SK-N-SH treated with all-trans-retinoic acid at 6 μM for 48 hours (cell line): ENCODE results near the gene UVRAG.

Source experiments
- ATAC-seq: fragments of 200-7000 bp; cut with Tn5 transposase; 3 replicates; pipeline ENCODE4 v1.9.1; 2020; ENCODE audit warnings: mild to moderate bottlenecking, moderate library complexity
- ARNTL ChIP-seq: fragments of 450-650 bp; formaldehyde crosslinking; IDR thresholded peaks from 2 replicates; pipeline ENCODE4 v1.5.0; 2020; ENCODE audit warnings: low read depth, mild to moderate bottlenecking, moderate library complexity, borderline replicate concordance
- BACH2 ChIP-seq: fragments of 250-450 bp; sonication (Bioruptor Pico); IDR thresholded peaks from 2 replicates; pipeline ENCODE4 v1.9.0; 2021; ENCODE audit warnings: mild to moderate bottlenecking, borderline replicate concordance
- CSDC2 ChIP-seq: fragments of 250-450 bp; sonication (Bioruptor Pico); IDR thresholded peaks from 2 replicates; pipeline ENCODE4 v1.5.0; 2020; ENCODE audit warnings: mild to moderate bottlenecking, moderate library complexity
- ESRRG ChIP-seq: fragments of 250-450 bp; sonication (Bioruptor Pico); IDR thresholded peaks from 2 replicates; pipeline ENCODE4 v1.6.1; 2021; ENCODE audit warnings: mild to moderate bottlenecking
- ISL1 ChIP-seq: fragments of 250-450 bp; sonication (Bioruptor Pico); IDR thresholded peaks from 2 replicates; pipeline ENCODE4 v2.1.2; 2022; ENCODE audit warnings: mild to moderate bottlenecking, moderate library complexity
- OSR1 ChIP-seq: fragments of 250-450 bp; sonication (Bioruptor Pico); IDR thresholded peaks from 2 replicates; pipeline ENCODE4 v1.8.0; 2022; ENCODE audit warnings: moderate library complexity, mild to moderate bottlenecking, inconsistent platforms
- PPARA ChIP-seq: fragments of 250-450 bp; sonication (Bioruptor Pico); IDR thresholded peaks from 2 replicates; pipeline ENCODE4 v1.5.0; 2020; ENCODE audit warnings: mild to moderate bottlenecking, borderline replicate concordance
- RARB ChIP-seq: fragments of 250-450 bp; sonication (Bioruptor Pico); IDR thresholded peaks from 2 replicates; pipeline ENCODE4 v1.8.0; 2021; ENCODE audit warnings: mild to moderate bottlenecking, moderate library complexity
- TCF4 ChIP-seq: fragments of 250-450 bp; sonication (Bioruptor Pico); IDR thresholded peaks from 2 replicates; pipeline ENCODE4 v1.8.0; 2021; ENCODE audit warnings: mild to moderate bottlenecking, moderate library complexity, borderline replicate concordance
- TOX ChIP-seq: fragments of 250-450 bp; sonication (Bioruptor Pico); IDR thresholded peaks from 2 replicates; pipeline ENCODE4 v1.8.0; 2021; ENCODE audit warnings: mild to moderate bottlenecking, moderate library complexity, borderline replicate concordance
- ZC3H10 ChIP-seq: fragments of 250-450 bp; sonication (Bioruptor Pico); IDR thresholded peaks from 2 replicates; pipeline ENCODE4 v1.5.1; 2021; ENCODE audit warnings: mild to moderate bottlenecking, moderate library complexity
- ZFP3 ChIP-seq: fragments of 250-450 bp; sonication (Bioruptor Pico); IDR thresholded peaks from 2 replicates; pipeline ENCODE4 v1.5.0; 2020; ENCODE audit warnings: mild to moderate bottlenecking, moderate library complexity
- ZFP30 ChIP-seq: fragments of 450-650 bp; formaldehyde crosslinking; IDR thresholded peaks from 2 replicates; pipeline ENCODE4 v1.5.0; 2022; ENCODE audit warnings: mild to moderate bottlenecking, moderate library complexity
- ZNF565 ChIP-seq: fragments of 450-650 bp; formaldehyde crosslinking; conservative IDR thresholded peaks from 2 replicates; pipeline ENCODE4 v1.5.0; 2020; ENCODE audit warnings: low read depth, mild to moderate bottlenecking, moderate library complexity
- ZNF8 ChIP-seq: fragments of 450-650 bp; formaldehyde crosslinking; IDR thresholded peaks from 2 replicates; pipeline ENCODE4 v1.5.0; 2020; ENCODE audit warnings: mild to moderate bottlenecking, moderate library complexity
- TF ChIP-seq, protein P1 (sequence below): fragments of 250-450 bp; sonication (Bioruptor Pico); IDR thresholded peaks from 2 replicates; pipeline ENCODE4 v1.8.0; 2020; ENCODE audit warnings: mild to moderate bottlenecking, moderate library complexity, borderline replicate concordance
- TF ChIP-seq, protein P2 (sequence below): fragments of 250-450 bp; sonication (Bioruptor Pico); IDR thresholded peaks from 2 replicates; pipeline ENCODE4 v1.5.1; 2021; ENCODE audit warnings: mild to moderate bottlenecking, moderate library complexity
- TF ChIP-seq, protein P3 (sequence below): fragments of 250-450 bp; sonication (Bioruptor Pico); IDR thresholded peaks from 2 replicates; pipeline ENCODE4 v1.5.1; 2020; ENCODE audit warnings: low read depth, mild to moderate bottlenecking, moderate library complexity
- TF ChIP-seq, protein P4 (sequence below): fragments of 250-450 bp; sonication (Bioruptor Pico); IDR thresholded peaks from 2 replicates; pipeline ENCODE4 v1.5.0; 2020; ENCODE audit warnings: mild to moderate bottlenecking, moderate library complexity

The UVRAG gene

DNA sequence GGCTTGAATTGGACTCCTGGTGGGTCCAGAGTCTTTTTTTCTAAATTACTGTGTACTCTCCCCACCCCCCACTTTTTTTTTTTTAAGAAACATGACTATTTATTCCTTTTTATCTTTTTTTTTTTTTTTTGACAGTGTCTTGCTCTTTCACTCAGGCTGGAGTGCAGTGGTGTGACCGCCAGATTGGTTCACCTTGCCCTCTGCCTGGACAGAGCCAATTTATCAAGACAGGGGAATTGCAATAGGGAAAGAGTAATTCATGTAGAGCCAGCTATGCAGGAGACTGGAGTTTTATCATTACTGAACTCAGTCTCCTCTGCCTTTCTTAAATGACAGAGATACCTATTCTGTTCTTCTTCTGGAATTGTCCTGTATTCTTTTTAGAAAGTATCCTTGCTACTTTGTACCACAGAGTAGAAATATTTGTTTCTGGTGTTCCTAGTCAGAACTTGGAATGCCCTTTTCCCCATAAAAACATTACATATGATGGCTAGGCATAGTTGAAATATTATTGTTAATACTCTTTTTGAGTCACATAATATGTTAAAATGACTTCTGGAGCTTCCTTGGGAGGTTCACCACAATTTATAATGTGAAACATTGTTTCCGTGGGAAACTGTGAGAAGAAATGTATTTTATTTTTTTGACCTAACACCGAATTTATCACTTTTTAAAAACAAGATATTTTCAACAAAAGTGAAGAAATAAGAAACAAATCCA, 95.6 kb downstream of the UVRAG start:
- no peak for ATAC-seq
- no peak for TF ChIP-seq ARNTL (CRISPR knock-in tag)
- TF ChIP-seq BACH2 (CRISPR knock-in tag) = no peak
- no peak for TF ChIP-seq ISL1 (CRISPR knock-in tag)
- no peak for TF ChIP-seq OSR1
- TF ChIP-seq TOX = no peak
- no peak for TF ChIP-seq ZC3H10 (CRISPR knock-in tag)
- TF ChIP-seq, protein P1, sequence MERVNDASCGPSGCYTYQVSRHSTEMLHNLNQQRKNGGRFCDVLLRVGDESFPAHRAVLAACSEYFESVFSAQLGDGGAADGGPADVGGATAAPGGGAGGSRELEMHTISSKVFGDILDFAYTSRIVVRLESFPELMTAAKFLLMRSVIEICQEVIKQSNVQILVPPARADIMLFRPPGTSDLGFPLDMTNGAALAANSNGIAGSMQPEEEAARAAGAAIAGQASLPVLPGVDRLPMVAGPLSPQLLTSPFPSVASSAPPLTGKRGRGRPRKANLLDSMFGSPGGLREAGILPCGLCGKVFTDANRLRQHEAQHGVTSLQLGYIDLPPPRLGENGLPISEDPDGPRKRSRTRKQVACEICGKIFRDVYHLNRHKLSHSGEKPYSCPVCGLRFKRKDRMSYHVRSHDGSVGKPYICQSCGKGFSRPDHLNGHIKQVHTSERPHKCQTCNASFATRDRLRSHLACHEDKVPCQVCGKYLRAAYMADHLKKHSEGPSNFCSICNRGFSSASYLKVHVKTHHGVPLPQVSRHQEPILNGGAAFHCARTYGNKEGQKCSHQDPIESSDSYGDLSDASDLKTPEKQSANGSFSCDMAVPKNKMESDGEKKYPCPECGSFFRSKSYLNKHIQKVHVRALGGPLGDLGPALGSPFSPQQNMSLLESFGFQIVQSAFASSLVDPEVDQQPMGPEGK (CRISPR knock-in tag) = no peak
- TF ChIP-seq ZNF565 (CRISPR knock-in tag) = no peak
- TF ChIP-seq ZFP3 (CRISPR knock-in tag) = no peak
- TF ChIP-seq, protein P2, sequence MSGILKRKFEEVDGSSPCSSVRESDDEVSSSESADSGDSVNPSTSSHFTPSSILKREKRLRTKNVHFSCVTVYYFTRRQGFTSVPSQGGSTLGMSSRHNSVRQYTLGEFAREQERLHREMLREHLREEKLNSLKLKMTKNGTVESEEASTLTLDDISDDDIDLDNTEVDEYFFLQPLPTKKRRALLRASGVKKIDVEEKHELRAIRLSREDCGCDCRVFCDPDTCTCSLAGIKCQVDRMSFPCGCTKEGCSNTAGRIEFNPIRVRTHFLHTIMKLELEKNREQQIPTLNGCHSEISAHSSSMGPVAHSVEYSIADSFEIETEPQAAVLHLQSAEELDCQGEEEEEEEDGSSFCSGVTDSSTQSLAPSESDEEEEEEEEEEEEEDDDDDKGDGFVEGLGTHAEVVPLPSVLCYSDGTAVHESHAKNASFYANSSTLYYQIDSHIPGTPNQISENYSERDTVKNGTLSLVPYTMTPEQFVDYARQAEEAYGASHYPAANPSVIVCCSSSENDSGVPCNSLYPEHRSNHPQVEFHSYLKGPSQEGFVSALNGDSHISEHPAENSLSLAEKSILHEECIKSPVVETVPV (CRISPR knock-in tag) = no peak
- no peak for TF ChIP-seq RARB (CRISPR knock-in tag)
- TF ChIP-seq, all 23 proteins: peak for 0

DNA sequence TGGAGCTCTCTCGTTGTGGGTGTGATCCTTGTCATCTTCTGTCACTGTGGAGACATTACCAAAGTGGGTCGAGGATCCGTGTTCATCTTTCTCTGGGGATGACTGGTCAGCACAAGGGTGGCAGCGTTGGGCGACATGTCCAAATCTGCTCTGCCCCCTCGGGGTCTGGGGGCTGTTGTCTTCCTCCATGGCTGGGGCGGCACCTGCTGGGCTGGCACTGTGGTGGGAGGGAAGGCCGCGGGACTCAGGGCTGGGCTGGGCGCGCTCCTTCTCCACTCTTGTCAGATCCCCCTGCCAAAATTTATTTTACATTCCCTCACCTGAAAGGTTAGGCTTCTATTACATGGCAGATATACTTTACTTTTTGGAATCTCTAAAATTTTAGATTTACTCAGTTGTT, 96.4 kb downstream of the UVRAG start:
- no peak for ATAC-seq

More for the DNA sequence above, 96.4 kb downstream of the UVRAG start:
- TF ChIP-seq ZNF565 (CRISPR knock-in tag) = no peak
- TF ChIP-seq, protein P2 (CRISPR knock-in tag) = no peak
- TF ChIP-seq TCF4 = no peak
- no peak for TF ChIP-seq ZFP30
- TF ChIP-seq RARB (CRISPR knock-in tag) = no peak
- no peak for TF ChIP-seq ESRRG (CRISPR knock-in tag)
- no peak for TF ChIP-seq ZNF8
- TF ChIP-seq PPARA (CRISPR knock-in tag) = no peak
- TF ChIP-seq ZC3H10 (CRISPR knock-in tag) = no peak
- no peak for TF ChIP-seq CSDC2 (CRISPR knock-in tag)
- TF ChIP-seq ARNTL (CRISPR knock-in tag) = no peak
- no peak for TF ChIP-seq TOX
- TF ChIP-seq, protein P3, sequence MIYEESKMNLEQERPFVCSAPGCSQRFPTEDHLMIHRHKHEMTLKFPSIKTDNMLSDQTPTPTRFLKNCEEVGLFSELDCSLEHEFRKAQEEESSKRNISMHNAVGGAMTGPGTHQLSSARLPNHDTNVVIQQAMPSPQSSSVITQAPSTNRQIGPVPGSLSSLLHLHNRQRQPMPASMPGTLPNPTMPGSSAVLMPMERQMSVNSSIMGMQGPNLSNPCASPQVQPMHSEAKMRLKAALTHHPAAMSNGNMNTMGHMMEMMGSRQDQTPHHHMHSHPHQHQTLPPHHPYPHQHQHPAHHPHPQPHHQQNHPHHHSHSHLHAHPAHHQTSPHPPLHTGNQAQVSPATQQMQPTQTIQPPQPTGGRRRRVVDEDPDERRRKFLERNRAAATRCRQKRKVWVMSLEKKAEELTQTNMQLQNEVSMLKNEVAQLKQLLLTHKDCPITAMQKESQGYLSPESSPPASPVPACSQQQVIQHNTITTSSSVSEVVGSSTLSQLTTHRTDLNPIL (CRISPR knock-in tag) = no peak
- TF ChIP-seq, protein P1 (CRISPR knock-in tag) = no peak
- no peak for TF ChIP-seq ZFP3 (CRISPR knock-in tag)
- TF ChIP-seq, protein P4, sequence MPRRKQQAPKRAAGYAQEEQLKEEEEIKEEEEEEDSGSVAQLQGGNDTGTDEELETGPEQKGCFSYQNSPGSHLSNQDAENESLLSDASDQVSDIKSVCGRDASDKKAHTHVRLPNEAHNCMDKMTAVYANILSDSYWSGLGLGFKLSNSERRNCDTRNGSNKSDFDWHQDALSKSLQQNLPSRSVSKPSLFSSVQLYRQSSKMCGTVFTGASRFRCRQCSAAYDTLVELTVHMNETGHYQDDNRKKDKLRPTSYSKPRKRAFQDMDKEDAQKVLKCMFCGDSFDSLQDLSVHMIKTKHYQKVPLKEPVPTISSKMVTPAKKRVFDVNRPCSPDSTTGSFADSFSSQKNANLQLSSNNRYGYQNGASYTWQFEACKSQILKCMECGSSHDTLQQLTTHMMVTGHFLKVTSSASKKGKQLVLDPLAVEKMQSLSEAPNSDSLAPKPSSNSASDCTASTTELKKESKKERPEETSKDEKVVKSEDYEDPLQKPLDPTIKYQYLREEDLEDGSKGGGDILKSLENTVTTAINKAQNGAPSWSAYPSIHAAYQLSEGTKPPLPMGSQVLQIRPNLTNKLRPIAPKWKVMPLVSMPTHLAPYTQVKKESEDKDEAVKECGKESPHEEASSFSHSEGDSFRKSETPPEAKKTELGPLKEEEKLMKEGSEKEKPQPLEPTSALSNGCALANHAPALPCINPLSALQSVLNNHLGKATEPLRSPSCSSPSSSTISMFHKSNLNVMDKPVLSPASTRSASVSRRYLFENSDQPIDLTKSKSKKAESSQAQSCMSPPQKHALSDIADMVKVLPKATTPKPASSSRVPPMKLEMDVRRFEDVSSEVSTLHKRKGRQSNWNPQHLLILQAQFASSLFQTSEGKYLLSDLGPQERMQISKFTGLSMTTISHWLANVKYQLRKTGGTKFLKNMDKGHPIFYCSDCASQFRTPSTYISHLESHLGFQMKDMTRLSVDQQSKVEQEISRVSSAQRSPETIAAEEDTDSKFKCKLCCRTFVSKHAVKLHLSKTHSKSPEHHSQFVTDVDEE (CRISPR knock-in tag) = no peak
- no peak for TF ChIP-seq ISL1 (CRISPR knock-in tag)
- TF ChIP-seq OSR1 = no peak
